GM12801 (cell line): ENCODE measurements around the gene KIF25.

Experiments
- TF ChIP-seq, protein P1 (sequence below): IDR thresholded peaks from one replicate; pipeline ENCODE4 v1.5.1; 2011; ENCODE audit warnings: control low read depth; ENCODE audit not compliant: insufficient read length; ENCODE audit errors: extremely low read depth

The KIF25 gene

GRCh38 chr6:167954151-167954550, 43.3 kb upstream of the KIF25 start:
- TF ChIP-seq, protein P1, sequence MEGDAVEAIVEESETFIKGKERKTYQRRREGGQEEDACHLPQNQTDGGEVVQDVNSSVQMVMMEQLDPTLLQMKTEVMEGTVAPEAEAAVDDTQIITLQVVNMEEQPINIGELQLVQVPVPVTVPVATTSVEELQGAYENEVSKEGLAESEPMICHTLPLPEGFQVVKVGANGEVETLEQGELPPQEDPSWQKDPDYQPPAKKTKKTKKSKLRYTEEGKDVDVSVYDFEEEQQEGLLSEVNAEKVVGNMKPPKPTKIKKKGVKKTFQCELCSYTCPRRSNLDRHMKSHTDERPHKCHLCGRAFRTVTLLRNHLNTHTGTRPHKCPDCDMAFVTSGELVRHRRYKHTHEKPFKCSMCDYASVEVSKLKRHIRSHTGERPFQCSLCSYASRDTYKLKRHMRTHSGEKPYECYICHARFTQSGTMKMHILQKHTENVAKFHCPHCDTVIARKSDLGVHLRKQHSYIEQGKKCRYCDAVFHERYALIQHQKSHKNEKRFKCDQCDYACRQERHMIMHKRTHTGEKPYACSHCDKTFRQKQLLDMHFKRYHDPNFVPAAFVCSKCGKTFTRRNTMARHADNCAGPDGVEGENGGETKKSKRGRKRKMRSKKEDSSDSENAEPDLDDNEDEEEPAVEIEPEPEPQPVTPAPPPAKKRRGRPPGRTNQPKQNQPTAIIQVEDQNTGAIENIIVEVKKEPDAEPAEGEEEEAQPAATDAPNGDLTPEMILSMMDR: no peak

GRCh38 chr6:167956491-167956890, 41.0 kb upstream of the KIF25 start:
- TF ChIP-seq, protein P1: no peak

DNA sequence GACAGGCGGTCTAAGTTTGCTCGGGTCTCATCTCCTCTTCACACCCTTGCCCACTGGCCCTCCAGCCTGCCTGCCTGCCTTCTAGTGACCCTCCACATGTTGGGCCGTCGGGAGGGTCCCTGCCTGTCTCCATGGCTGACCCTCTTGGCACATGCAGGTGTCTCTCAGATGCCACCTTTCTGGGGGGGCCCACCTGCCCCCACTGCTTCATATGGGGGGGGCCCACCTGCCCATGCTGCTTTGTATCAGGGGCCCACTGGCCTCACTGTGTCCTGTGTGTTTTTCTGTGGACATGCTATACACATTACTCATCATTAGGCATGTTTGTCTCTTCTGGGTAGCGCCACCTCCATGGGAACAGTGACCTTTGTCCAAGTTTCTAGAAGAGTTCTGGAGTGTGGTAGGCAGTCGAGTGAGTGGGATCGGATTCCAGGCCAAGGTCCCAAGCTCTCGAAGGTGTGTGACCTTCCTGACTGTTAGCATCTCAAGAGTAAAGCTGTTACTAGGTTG, 40.4 kb upstream of the KIF25 start:
- TF ChIP-seq, protein P1: no peak

DNA sequence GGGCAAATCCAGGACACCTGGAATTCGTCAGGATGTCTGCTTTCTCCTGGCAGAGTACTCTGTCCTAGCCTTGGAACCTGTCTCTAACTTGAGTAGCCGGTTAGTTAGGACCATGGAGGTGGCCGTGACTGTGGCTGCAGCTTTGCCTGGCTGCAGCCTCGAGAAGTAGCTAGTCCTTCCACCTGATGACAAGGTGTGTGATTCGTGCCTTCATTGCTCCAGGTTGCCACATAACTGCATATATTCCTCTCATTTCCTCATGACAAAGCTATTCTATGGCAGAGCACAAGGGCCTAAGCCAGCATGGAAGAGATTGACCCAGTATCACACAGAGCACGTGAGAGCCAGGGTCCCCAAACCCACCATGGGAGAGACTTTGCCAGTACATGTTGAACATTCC, 39.8 kb upstream of the KIF25 start:
- TF ChIP-seq, protein P1: no peak

DNA sequence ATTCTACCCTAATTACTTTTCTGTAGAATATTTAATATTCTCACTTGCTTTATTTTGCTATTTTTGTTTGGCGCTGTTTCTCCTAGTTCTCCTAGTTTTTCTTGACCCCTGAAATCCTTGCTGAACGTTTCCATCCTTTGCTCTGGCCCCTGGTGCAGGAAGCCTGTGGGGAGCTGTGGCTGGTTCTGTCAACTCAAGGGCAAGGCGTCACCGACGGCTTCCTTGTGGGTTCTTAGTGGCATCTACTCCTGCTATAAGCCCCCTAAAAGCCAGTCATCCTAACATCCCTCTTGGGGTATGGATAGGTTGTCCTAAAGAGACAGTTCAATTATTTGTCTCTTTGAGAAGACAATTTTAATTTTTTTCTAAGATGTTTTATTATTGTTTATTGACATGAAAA, 36.9 kb upstream of the KIF25 start:
- TF ChIP-seq, protein P1: no peak

DNA sequence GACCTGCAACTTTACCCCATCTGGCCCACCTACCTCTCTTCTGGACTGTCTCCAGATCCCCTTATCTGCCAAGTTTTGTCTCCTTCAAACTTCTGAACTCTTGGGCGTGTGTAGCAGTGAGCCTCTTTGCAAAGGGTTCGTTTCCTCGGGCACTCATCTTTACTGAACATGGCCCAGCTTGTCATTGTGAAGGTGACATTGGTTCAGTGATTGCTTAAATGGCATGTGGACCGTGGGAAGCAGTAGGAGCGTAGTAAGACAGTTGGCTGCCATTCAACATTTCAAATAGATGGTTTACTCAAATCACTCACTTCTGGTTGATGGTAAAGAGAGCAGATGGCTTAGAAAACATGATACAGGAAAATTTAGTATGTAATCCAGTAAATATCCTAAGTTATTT, 34.8 kb upstream of the KIF25 start:
- TF ChIP-seq, protein P1: no peak

GRCh38 chr6:167963589-167964057, 33.8 kb upstream of the KIF25 start:
- TF ChIP-seq, protein P1: no peak
